AG04450 (cell line): Measurements from ENCODE around the gene CEP20. TPM values are rescaled to one million over a fixed set of nuclear protein-coding genes. Genes with fewer than 3 reads are reported as not detected.

Source experiments
- CTCF ChIA-PET: fragments of 300-600, 350-600 bp; formaldehyde crosslinking; extraction: SDS; loops from one replicate; lab custom pipeline; 2022; ENCODE audit warnings: antibody characterized with exemption, inconsistent platforms; lab: Charles Lee
- POLR2A ChIA-PET: fragments of 350-600 bp; formaldehyde crosslinking; extraction: SDS; loops from one replicate; lab custom pipeline; 2021; ENCODE audit warnings: antibody characterized with exemption, inconsistent platforms; lab: Yijun Ruan, JAX
- DNase-seq: peaks from one replicate; pipeline ENCODE4 v3.0.0-alpha.2; 2011; ENCODE audit warnings: low read depth, low spot score
- H3K27ac ChIP-seq: one replicate; pipeline ENCODE4 v1.5.1; 2012; ENCODE audit warnings: low read depth, low read length, control low read depth
- H3K27me3 ChIP-seq: one replicate; pipeline ENCODE4 v1.6.0; 2012; ENCODE audit warnings: low read length; ENCODE audit not compliant: control insufficient read depth, insufficient read depth
- H3K4me3 ChIP-seq: 2 replicates; pipeline ENCODE4 v1.5.1; 2011; ENCODE audit warnings: mild to moderate bottlenecking, low read depth, low read length, control low read depth
- H3K9me3 ChIP-seq: 2 replicates; pipeline ENCODE4 v1.5.1; 2012; ENCODE audit warnings: low read length; ENCODE audit not compliant: control insufficient read depth, insufficient read depth
- CTCF ChIP-seq: IDR thresholded peaks from 2 replicates; pipeline ENCODE4 v1.5.1; 2011; ENCODE audit warnings: low read depth, low read length, control low read depth, inconsistent platforms
- polyA plus RNA-seq: library from polyadenylated mRNA; depleted of rRNA; stranded (reverse); fragments of >200 nt; gene quantifications from 2 replicates; pipeline ENCODE4 v1.2.3, GENCODE V29; 2011

CEP20 gene
- polyA plus RNA-seq, 1 experiment: 49.3 TPM

- no peaks in the 10 kb centered on the region for H3K27me3 ChIP-seq
- no peak overlapping the region for H3K4me3 ChIP-seq
- no peak for DNase-seq
- TF ChIP-seq CTCF: no peak
- ChIA-PET CTCF (no interaction called here), POLR2A (no interaction called here)
- no peaks in the 10 kb centered on the region for H3K9me3 ChIP-seq
- H3K27ac ChIP-seq: no peak overlapping the region
These were observed 10.3 kb upstream of the CEP20 start for GRCh38 chr16:15898654-15899053.

GRCh38 chr16:15897834-15898254 lies 9.4 kb upstream of the CEP20 start:
- peak overlapping the region; percentile 39 for H3K27ac ChIP-seq
- POLR2A ChIA-PET: interaction anchor here (0.8 kb wide), 1 partner anchor 10 kb away, joined by 3 read pairs; the partner anchor contains the start of gene CEP20
- DNase-seq: no peak
- no peaks in the 10 kb centered on the region for H3K27me3 ChIP-seq
- CTCF ChIA-PET: no interaction called here
- no peaks in the 10 kb centered on the region for H3K9me3 ChIP-seq
- TF ChIP-seq CTCF: no peak
- peak overlapping the region; percentile 23; the same call in 1 of the 2 replicates for H3K4me3 ChIP-seq

- CTCF ChIA-PET: no interaction called here
- no peak overlapping the region for H3K27ac ChIP-seq
- H3K4me3 ChIP-seq: no peak overlapping the region
- H3K9me3 ChIP-seq: no peaks in the 10 kb centered on the region
- TF ChIP-seq CTCF: no peak
- no peaks in the 10 kb centered on the region for H3K27me3 ChIP-seq
- no peak for DNase-seq
- POLR2A ChIA-PET: interaction anchor here (0.6 to 0.8 kb wide), 2 partner anchors 9 to 108 kb away, joined by 3 to 5 read pairs; partner anchors contain the start of gene CEP20
These were observed 8.8 kb upstream of the CEP20 start for GRCh38 chr16:15897121-15897780.

GRCh38 chr16:15894571-15895374 lies 6.4 kb upstream of the CEP20 start:
- Histone ChIP-seq H3K4me3 (no peak overlapping the region), H3K27ac (no peak overlapping the region), H3K27me3 (no peaks in the 10 kb centered on the region), H3K9me3 (no peaks in the 10 kb centered on the region)
- DNase-seq: no peak
- ChIA-PET CTCF (interaction anchor here (1.6 kb wide), 1 partner anchor 20 kb away, joined by 5 read pairs; no protein-coding TSS in a partner anchor), POLR2A (no interaction called here)
- TF ChIP-seq CTCF: no peak

GRCh38 chr16:15891508-15891907 lies 3.1 kb upstream of the CEP20 start:
- TF ChIP-seq CTCF: no peak
- ChIA-PET POLR2A (no interaction called here), CTCF (no interaction called here)
- no peak overlapping the region for H3K4me3 ChIP-seq
- no peaks in the 10 kb centered on the region for H3K27me3 ChIP-seq
- H3K27ac ChIP-seq: no peak overlapping the region
- H3K9me3 ChIP-seq: no peaks in the 10 kb centered on the region
- DNase-seq: no peak
